ENCODE data around the gene CSTPP1. TPM values are rescaled to one million over a fixed set of nuclear protein-coding genes. Genes with fewer than 3 reads are reported as not detected.

CSTPP1 gene
- total and polyA plus RNA-seq, 2 donors (not counting 1 experiment from before 2014, with no cell fraction given): 15.5 to 34.1 TPM

GRCh38 chr11:46899501-46900025, 37.0 kb upstream of the CSTPP1 start:
- no peaks in the 10 kb centered on the region for H3K27me3 ChIP-seq (ENCODE audit: control insufficient read depth, insufficient read depth, low read length)
- H3K9me3 ChIP-seq (ENCODE audit: control insufficient read depth, insufficient read depth, low read depth, low read length): no peaks in the 10 kb centered on the region
- no peaks in the 10 kb centered on the region for H3K79me2 ChIP-seq (ENCODE audit: control insufficient read depth, insufficient read depth, low read length)
- no peak for DNase-seq (ENCODE audit: low read depth in 2 of 2)
- H3K4me1 ChIP-seq (ENCODE audit: control insufficient read depth, extremely low read depth, insufficient read depth, low read length): no peaks in the 10 kb centered on the region
- no peak overlapping the region for H2AFZ ChIP-seq (ENCODE audit: low read length)
- H3K9ac ChIP-seq (ENCODE audit: insufficient read depth, low read length): no peak overlapping the region
- H3K4me3 ChIP-seq (replicated peaks in 1 of 4; ENCODE audit: control extremely low read depth in 1 of 4, insufficient read depth in 1 of 4, low read depth in 3 of 4, low read length in 4 of 4): no peak overlapping the region
- no peak overlapping the region for H3K4me2 ChIP-seq (ENCODE audit: extremely low read depth, insufficient read depth, low read length)
- no peaks in the 10 kb centered on the region for H3K36me3 ChIP-seq (ENCODE audit: control insufficient read depth, insufficient read depth, low read length)
- TF ChIP-seq EZH2 (IDR thresholded peaks at IDR 0.05; ENCODE audit: low read length, missing control alignments) (no peak), CTCF (conservative IDR thresholded peaks at IDR 0.05 in 1 of 2, IDR thresholded peaks at IDR 0.05 in 1 of 2; ENCODE audit: low read depth in 1 of 2, low read length in 2 of 2) (no peak)
- no peak overlapping the region for H3K27ac ChIP-seq (ENCODE audit: insufficient read depth, low read length)
- no peaks in the 10 kb centered on the region for H4K20me1 ChIP-seq (ENCODE audit: control insufficient read depth, extremely low read depth, insufficient read depth, low read length)

GRCh38 chr11:46900091-46900746, 36.3 kb upstream of the CSTPP1 start:
- H3K4me3 ChIP-seq (replicated peaks in 1 of 4; ENCODE audit: control extremely low read depth in 1 of 4, insufficient read depth in 1 of 4, low read depth in 3 of 4, low read length in 4 of 4): no peak overlapping the region
- no peaks in the 10 kb centered on the region for H3K36me3 ChIP-seq (ENCODE audit: control insufficient read depth, insufficient read depth, low read length)
- H3K27me3 ChIP-seq (ENCODE audit: control insufficient read depth, insufficient read depth, low read length): no peaks in the 10 kb centered on the region
- no peak overlapping the region for H3K27ac ChIP-seq (ENCODE audit: insufficient read depth, low read length)
- no peak overlapping the region for H2AFZ ChIP-seq (ENCODE audit: low read length)
- no peaks in the 10 kb centered on the region for H3K9me3 ChIP-seq (ENCODE audit: control insufficient read depth, insufficient read depth, low read depth, low read length)
- H4K20me1 ChIP-seq (ENCODE audit: control insufficient read depth, extremely low read depth, insufficient read depth, low read length): no peaks in the 10 kb centered on the region
- no peaks in the 10 kb centered on the region for H3K4me1 ChIP-seq (ENCODE audit: control insufficient read depth, extremely low read depth, insufficient read depth, low read length)
- no peaks in the 10 kb centered on the region for H3K79me2 ChIP-seq (ENCODE audit: control insufficient read depth, insufficient read depth, low read length)
- DNase-seq (ENCODE audit: low read depth in 2 of 2): no peak
- TF ChIP-seq EZH2 (IDR thresholded peaks at IDR 0.05; ENCODE audit: low read length, missing control alignments) (no peak), CTCF (conservative IDR thresholded peaks at IDR 0.05 in 1 of 2, IDR thresholded peaks at IDR 0.05 in 1 of 2; ENCODE audit: low read depth in 1 of 2, low read length in 2 of 2) (no peak)
- H3K9ac ChIP-seq (ENCODE audit: insufficient read depth, low read length): no peak overlapping the region
- no peak overlapping the region for H3K4me2 ChIP-seq (ENCODE audit: extremely low read depth, insufficient read depth, low read length)

GRCh38 chr11:46901156-46901555, 35.4 kb upstream of the CSTPP1 start:
- Histone ChIP-seq H3K4me3 (replicated peaks in 1 of 4; ENCODE audit: control extremely low read depth in 1 of 4, insufficient read depth in 1 of 4, low read depth in 3 of 4, low read length in 4 of 4) (no peak overlapping the region), H3K9me3 (ENCODE audit: control insufficient read depth, insufficient read depth, low read depth, low read length) (no peaks in the 10 kb centered on the region), H3K27me3 (ENCODE audit: control insufficient read depth, insufficient read depth, low read length) (no peaks in the 10 kb centered on the region), H3K9ac (ENCODE audit: insufficient read depth, low read length) (no peak overlapping the region), H4K20me1 (ENCODE audit: control insufficient read depth, extremely low read depth, insufficient read depth, low read length) (no peaks in the 10 kb centered on the region), H3K4me1 (ENCODE audit: control insufficient read depth, extremely low read depth, insufficient read depth, low read length) (no peaks in the 10 kb centered on the region), H3K4me2 (ENCODE audit: extremely low read depth, insufficient read depth, low read length) (no peak overlapping the region), H3K36me3 (ENCODE audit: control insufficient read depth, insufficient read depth, low read length) (no peaks in the 10 kb centered on the region), H2AFZ (ENCODE audit: low read length) (no peak overlapping the region), H3K27ac (ENCODE audit: insufficient read depth, low read length) (no peak overlapping the region), H3K79me2 (ENCODE audit: control insufficient read depth, insufficient read depth, low read length) (no peaks in the 10 kb centered on the region)
- TF ChIP-seq CTCF (conservative IDR thresholded peaks at IDR 0.05 in 1 of 2, IDR thresholded peaks at IDR 0.05 in 1 of 2; ENCODE audit: low read depth in 1 of 2, low read length in 2 of 2): no peak
- DNase-seq (ENCODE audit: low read depth in 2 of 2): no peak
